Adrenal gland (tissue), 12 donors: ENCODE results near the gene GAS2L1. TPM values are rescaled to one million over a fixed set of nuclear protein-coding genes. Genes with fewer than 3 reads are reported as not detected.

Source experiments
- DNase-seq, 7 donors: peaks; one replicate each; pipeline ENCODE4 v3.0.0-alpha.2; 2019 to 2020
- H3K27ac ChIP-seq, 5 donors: fragments of 200-600 bp; sonication (generic) in 4 of 5; 1 replicate in 3 of 5; 2 replicates in 2 of 5; pipeline versions ENCODE4 v1.5.1 to v1.8.0; 2016 to 2020; ENCODE audit warnings: mild to moderate bottlenecking in 1 of 5
- H3K27me3 ChIP-seq: fragments of 200-600 bp; 2 replicates; pipeline ENCODE4 v1.8.0; 2021
- H3K36me3 ChIP-seq, 2 donors: fragments of 200-600 bp; replicated peaks in 1 of 2; 1 replicate in 1 of 2; 2 replicates in 1 of 2; pipeline versions ENCODE4 v1.5.1 to v1.8.0; 2018 to 2022
- H3K4me1 ChIP-seq, 2 donors: fragments of 200-600 bp; replicated peaks in 1 of 2; 1 replicate in 1 of 2; 2 replicates in 1 of 2; pipeline versions ENCODE4 v1.5.1 to v1.8.0; 2018 to 2021
- H3K4me3 ChIP-seq, 4 donors: fragments of 200-600 bp; sonication (generic) in 3 of 4; one replicate each; pipeline ENCODE4 v1.5.1; 2016 to 2018
- H3K9me3 ChIP-seq, 3 donors: fragments of 200-600 bp; sonication (generic) in 1 of 3; replicated peaks in 1 of 3; 1 replicate in 2 of 3; 2 replicates in 1 of 3; pipeline versions ENCODE4 v1.5.1 to v1.8.0; 2016 to 2021
- POLR2A ChIP-seq, 2 donors: fragments of 450-650 bp; IDR thresholded peaks; one replicate each; pipeline ENCODE4 v1.6.1; 2017; ENCODE audit warnings: antibody characterized with exemption in 2 of 2, mild to moderate bottlenecking in 2 of 2, moderate library complexity in 1 of 2
- WGBS, 4 donors: extraction: QIAGEN DNeasy Blood & Tissue Kit in 2 of 4; methylation state at CpG; one replicate each; pipeline versions ENCODE4 v1.1.5 to v1.1.7; 2013 to 2017; 5-methylcytosine and 5-hydroxymethylcytosine counted together
- intact Hi-C, 2 donors: fragments of 100-400 bp; cut with DNase I; formaldehyde crosslinking; loops; one replicate each; pipeline versions ENCODE4 v1.14.1 to v1.15.0; 2022 to 2023
- polyA plus RNA-seq, 3 donors: library from polyadenylated mRNA; stranded (reverse); fragments of 200-250 nt in 2 of 3; fragments of 350-450 nt in 1 of 3; fragmentation: Illumina TruSeq in 1 of 3; extraction: RNeasy Lipid Tissue Mini Kit (QIAGEN cat#74804) in 1 of 3; gene quantifications; one replicate each; pipeline ENCODE4 v1.2.3, GENCODE V29; 2013 to 2014
- total RNA-seq, 9 donors: library from RNA; depleted of rRNA in 4 of 9; stranded (reverse); fragments of >200 nt in 4 of 9; fragments of 120-200 nt in 1 of 9; fragmentation: NEBNext Ultra II Directional in 1 of 9; extraction: Animal tissue kit (Norgen Biotek cat#: 25700) in 1 of 9; gene quantifications; one replicate each; pipeline versions ENCODE4 v1.1.0 to v1.2.4, GENCODE V29; 2013 to 2023
- TF ChIP-seq, protein P1 (sequence below), 6 experiments: fragments of 450-650 bp in 4 of 6; fragments of 200-600 bp in 2 of 6; sonication (generic) in 1 of 6; IDR thresholded peaks; 1 replicate in 5 of 6; 2 replicates in 1 of 6; pipeline versions ENCODE4 v1.5.1 to v1.8.0; 2016 to 2021; ENCODE audit warnings: antibody characterized with exemption in 6 of 6, mild to moderate bottlenecking in 2 of 6, moderate library complexity in 1 of 6
- donor health status: healthy with polysubstance abuse.
- donor health status: Bipolar disorder and iron deficiency.
- donor health status: DM: yes; HTN: yes; CAD: no.
- donor health status: DM: no; HTN: no; CAD: no.
- donor health status: DM: no; HTN: no; CAD: no.
- donor health status: DM: yes; HTN: yes; CAD: no.

The GAS2L1 gene
- total and polyA plus RNA-seq, 12 donors, result 3.6 to 87.3 (median 40.4) TPM

DNA sequence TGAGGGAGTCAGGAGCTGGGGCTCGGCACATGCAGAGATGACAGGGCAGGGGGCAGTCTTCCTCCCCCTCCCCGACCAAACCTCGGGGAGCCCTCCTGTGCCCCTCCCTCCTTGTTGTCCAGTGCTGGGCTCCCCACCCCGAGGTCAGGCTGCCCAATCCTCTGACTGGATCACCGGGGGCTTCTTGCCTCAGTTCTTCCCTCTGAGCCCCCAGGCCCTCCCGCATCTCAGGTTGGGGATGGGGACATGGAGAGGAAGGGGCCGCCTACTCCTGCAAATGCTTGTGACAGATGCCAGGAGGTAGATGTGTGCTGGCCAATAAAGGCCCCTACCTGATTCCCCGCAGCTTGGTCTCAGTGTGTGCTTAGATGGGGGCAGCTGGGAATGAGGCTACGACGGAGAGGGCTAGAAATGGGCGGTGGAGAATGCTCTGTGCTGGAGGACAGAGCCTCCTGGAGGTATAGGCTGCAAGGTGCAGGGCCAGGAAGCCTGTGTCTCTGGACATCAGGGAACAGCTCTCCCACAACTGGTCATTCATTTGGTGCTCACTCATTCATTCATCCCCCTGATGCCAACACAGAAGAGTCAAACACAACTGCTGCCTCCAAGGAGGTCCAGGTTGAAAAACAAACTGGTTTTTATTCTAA is 47.1 kb upstream of the GAS2L1 start:
- Histone ChIP-seq H3K36me3 (peaks cover 0 to 17% of the 10 kb centered on the region in 2 donors), H3K27ac (no peak overlapping the region), H3K27me3 (no peaks in the 10 kb centered on the region), H3K4me1 (no peaks in the 10 kb centered on the region), H3K4me3 (no peak overlapping the region), H3K9me3 (no peaks in the 10 kb centered on the region)
- 81 to 95% (median 87%) methylated on average over 4 to 11 of the region's 11 CpGs for WGBS, 4 donors
- TF ChIP-seq, protein P1, sequence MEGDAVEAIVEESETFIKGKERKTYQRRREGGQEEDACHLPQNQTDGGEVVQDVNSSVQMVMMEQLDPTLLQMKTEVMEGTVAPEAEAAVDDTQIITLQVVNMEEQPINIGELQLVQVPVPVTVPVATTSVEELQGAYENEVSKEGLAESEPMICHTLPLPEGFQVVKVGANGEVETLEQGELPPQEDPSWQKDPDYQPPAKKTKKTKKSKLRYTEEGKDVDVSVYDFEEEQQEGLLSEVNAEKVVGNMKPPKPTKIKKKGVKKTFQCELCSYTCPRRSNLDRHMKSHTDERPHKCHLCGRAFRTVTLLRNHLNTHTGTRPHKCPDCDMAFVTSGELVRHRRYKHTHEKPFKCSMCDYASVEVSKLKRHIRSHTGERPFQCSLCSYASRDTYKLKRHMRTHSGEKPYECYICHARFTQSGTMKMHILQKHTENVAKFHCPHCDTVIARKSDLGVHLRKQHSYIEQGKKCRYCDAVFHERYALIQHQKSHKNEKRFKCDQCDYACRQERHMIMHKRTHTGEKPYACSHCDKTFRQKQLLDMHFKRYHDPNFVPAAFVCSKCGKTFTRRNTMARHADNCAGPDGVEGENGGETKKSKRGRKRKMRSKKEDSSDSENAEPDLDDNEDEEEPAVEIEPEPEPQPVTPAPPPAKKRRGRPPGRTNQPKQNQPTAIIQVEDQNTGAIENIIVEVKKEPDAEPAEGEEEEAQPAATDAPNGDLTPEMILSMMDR (IDR thresholded peaks at IDR 0.05), result no peak
- TF ChIP-seq POLR2A (IDR thresholded peaks at IDR 0.05), result no peak
- intact Hi-C loops, result no loop called here
- DNase-seq, result no peak

DNA sequence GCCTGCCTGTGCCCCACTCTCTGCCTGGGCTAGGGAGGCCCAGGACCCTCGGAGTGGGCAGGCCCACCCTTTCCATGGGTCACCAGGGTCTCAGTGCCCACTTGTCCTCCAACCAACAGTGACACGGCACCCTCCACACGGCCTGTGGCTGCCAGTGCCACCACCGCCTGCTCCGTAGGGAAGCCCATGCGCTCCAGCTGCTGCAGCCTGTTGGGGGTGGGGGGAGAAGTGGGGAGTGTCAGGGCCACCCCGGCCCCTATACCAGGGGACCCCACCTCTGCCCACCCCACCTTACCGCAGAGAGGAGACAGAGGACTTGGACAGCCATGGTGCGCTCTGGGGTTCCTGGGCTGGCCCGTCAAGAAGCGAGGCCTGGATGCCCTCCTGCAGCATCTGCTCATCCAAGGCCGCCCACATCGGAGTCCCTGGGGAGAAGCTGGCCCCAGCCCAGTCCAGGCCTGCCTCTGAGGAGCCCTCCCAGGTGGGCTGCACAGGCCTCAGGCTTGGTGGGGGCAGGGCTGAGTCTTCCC is 46.4 kb upstream of the GAS2L1 start:
- Histone ChIP-seq H3K27me3 (no peaks in the 10 kb centered on the region), H3K4me1 (no peaks in the 10 kb centered on the region), H3K4me3 (no peak overlapping the region), H3K9me3 (no peaks in the 10 kb centered on the region), H3K27ac (no peak overlapping the region), H3K36me3 (peaks cover 0 to 25% of the 10 kb centered on the region in 2 donors)
- DNase-seq, result no peak
- no peak for TF ChIP-seq POLR2A (IDR thresholded peaks at IDR 0.05)
- TF ChIP-seq, protein P1 (IDR thresholded peaks at IDR 0.05), result no peak
- intact Hi-C loops, result loop anchor here in 1 of 2 donors (5.0 kb wide), 1 partner anchor 43 kb away; no protein-coding TSS in a partner anchor
- WGBS, 4 donors, result 84 to 90% (median 87%) methylated on average over 4 to 13 of the region's 13 CpGs

DNA sequence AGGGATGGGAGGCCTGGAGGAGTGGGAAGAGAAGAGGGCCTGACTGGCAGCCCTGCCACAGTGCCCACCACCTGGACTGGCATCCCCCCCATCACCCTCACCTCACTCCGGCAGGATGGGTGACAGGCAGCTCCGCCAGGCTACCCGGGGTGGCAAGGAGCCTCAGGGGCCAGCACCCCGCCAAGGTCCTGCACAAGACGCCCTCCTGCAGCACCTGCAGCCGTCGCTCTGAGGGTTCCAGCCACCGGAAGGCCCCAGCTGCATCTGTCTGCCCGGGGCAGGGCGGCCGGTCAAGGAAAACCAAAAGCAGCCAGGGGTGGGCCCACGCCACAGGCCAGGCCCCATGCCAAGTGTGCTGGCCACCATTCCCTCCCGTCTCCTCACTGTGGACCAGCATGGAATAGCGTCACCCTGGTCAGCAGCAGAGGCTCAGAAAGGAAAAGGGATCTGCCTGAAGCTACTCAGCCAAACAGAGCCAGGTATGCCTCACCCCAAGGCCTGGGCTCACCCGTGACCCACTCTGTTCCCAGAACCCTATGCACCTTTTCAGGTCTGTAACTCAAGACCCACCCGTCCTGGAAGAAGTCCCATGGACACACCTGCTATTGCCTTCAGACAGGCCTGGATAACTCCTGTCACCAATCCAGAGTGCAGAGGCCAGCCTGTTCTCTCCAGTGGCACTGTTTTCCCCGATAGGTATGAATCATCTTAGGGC is 45.7 kb upstream of the GAS2L1 start:
- Histone ChIP-seq H3K27me3 (no peaks in the 10 kb centered on the region), H3K4me1 (peaks cover 2 to 3% of the 10 kb centered on the region in 2 donors), H3K4me3 (no peak overlapping the region), H3K9me3 (no peaks in the 10 kb centered on the region), H3K36me3 (peaks cover 0 to 30% of the 10 kb centered on the region in 2 donors), H3K27ac (peak overlapping the region in 1 of 5 donors; percentile 2)
- peak in 3 of 7 donors; percentile 31 to 42 (median 36) for DNase-seq
- TF ChIP-seq, protein P1 (IDR thresholded peaks at IDR 0.05), result no peak
- no peak for TF ChIP-seq POLR2A (IDR thresholded peaks at IDR 0.05)
- intact Hi-C loops, result loop anchor here in 1 of 2 donors (5.0 kb wide), 1 partner anchor 43 kb away; no protein-coding TSS in a partner anchor
- 81 to 86% (median 84%) methylated on average over 1 to 17 of the region's 17 CpGs for WGBS, 4 donors

DNA sequence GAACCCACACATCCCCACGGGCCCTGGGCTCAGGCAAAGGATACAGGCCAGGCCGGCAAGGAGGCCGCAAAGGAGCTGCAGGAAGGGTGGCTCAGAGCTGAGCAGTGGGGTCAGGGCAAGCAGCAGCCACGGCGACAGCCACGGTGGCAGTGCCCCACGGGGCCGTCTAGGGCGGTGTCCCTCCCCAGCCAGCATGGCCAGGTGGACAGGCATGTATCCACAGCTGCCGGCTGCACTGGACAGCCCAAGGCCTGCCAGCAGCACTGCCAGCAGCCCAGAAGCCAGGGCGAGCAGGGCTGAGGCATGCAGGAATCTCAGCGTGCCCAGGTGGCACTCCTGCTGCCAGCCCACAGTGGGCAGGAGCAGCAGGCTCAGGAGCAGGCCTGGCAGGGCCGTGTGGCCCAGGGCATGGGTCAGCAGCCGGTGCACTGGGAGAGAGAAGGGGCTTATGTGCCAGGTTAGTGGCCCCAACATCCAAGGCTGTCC is 42.6 kb upstream of the GAS2L1 start:
- peaks cover 0 to 30% of the 10 kb centered on the region in 2 donors for H3K36me3 ChIP-seq
- intact Hi-C loops, result loop anchor here in 1 of 2 donors (5.0 kb wide), 1 partner anchor 47 kb away; no protein-coding TSS in a partner anchor

More for the DNA sequence above, 42.6 kb upstream of the GAS2L1 start:
- WGBS, 4 donors, result 53 to 80% (median 62%) methylated on average over 1 to 14 of the region's 14 CpGs
- H3K9me3 ChIP-seq, result no peaks in the 10 kb centered on the region
- peak in 4 of 7 donors; percentile 35 to 58 (median 44) for DNase-seq
- no peaks in the 10 kb centered on the region for H3K27me3 ChIP-seq
- peak overlapping the region in 1 of 5 donors; percentile 59 for H3K27ac ChIP-seq
- TF ChIP-seq, protein P1 (IDR thresholded peaks at IDR 0.05), result no peak
- no peak for TF ChIP-seq POLR2A (IDR thresholded peaks at IDR 0.05)
- no peak overlapping the region for H3K4me3 ChIP-seq
- H3K4me1 ChIP-seq, result peaks cover 17 to 19% of the 10 kb centered on the region in 2 donors
